Stimulated activated CD4-positive, alpha-beta T cell treated with anti-CD3 and anti-CD28 coated beads, Interleukin-12 subunit alpha, Interleukin-12 subunit beta, amount 100 ng/mL, for 24 hours (primary cell): ENCODE results near the gene SYTL5.

Experiments used
- DNase-seq, 2 experiments: peaks; one replicate each; pipeline ENCODE4 v3.0.0-alpha.2; 2020; ENCODE audit warnings: low read depth in 2 of 2

Gene SYTL5

DNA sequence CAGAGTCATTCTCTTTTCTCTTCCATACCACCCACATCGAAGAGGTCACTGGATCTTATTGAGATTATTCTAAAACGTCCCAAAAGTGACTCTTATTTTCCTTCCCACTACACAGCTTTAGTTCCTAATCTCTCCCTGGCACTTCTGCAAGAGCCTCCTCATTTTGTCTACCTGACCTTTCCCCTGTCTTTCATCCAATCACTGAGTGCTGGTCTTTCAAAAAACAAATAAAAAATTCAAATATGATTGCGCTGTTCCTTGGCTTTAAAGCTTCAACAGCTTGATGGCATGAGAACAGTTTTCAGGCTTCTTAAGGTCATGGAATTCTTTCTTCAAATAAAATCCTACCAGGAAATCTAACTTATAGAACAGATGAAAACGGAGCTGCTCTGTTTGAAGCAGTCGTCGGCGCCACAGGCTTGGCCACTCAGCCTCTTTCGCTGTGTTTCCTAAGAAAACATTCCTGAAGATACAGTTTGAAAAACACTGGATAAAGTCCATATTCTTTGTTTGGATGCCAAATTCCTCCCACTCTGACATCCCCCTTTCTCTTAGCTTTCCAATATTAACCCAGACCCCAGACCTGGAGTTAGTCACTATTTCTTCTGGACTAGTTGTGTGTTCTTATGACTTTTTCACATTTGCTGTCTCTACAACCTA lies 12.5 kb downstream of the SYTL5 start:
- no peak for DNase-seq

DNA sequence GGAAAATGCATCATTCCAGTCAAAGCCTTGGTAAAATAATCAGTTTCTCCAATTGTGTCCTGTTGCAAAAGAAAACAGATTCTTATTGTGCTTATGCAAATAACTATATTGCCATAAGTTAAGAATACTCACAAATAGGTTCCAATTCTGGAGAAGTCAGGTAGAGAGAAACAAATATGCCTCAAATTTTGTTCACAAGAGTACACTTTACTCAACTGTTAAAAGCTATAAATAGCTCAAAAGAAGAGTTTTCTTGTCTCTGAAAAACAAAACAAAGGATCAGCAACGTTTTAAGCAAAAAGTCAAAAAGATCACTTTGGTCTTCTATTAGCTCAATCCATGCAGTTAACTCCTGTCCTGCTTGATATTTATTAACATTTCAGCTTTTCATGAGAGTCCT lies 21.9 kb downstream of the SYTL5 start:
- DNase-seq: no peak

DNA sequence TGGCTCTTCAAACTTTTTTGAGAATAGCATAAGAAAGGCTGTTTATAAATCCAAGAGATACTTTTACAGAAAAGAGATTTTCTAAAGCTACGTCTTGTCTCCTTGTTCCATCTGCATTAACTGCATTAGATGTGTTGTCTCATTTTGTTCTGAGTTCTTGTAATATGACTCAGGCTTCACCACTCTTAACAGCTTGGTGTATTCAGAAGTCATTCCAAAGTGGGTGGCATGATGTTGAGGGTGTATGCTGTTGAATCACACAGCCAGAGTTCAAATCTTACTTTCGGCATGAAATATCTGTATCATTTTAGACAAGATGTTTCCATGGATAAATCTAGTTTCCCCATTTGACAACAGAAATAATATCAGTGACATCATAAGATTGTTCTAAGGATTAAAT lies 30.1 kb downstream of the SYTL5 start:
- DNase-seq: no peak

DNA sequence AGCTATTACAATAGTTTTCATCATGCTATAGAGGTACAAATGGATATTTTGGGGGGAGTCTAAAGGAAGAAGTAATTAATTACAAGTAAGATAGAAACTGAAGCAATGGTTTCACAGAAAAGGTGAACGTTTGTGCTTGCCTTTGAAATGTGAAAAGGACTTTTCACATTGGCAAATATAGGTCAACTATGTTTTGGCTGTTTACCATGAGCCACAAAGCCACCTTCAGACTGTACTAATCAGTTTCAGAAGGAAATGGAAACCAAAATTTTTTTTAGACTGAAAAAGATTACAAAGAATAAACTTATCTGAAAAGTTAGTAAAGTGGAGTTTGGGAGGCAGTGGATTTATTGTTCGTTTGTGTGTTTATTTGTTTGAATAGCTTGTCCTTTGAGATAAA lies 32.1 kb downstream of the SYTL5 start:
- no peak for DNase-seq

DNA sequence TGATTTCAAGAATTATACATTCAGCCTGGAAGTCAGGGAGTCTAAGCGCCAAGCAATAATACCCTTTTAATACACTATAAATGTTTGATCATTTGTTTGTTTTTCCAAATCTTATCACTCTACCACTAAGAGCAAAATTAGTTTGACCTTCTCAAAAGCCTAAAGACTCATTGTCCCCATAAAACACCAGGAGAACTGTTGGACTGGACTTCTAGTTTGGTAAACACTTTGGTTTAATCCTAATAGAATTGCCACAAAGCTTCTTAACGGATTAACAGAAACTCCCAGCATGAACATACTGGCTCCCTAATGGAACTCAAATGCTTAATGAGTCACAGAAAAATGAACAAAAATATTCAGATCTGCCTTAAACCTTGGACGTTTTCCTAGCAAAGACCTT lies 34.9 kb downstream of the SYTL5 start:
- no peak for DNase-seq

DNA sequence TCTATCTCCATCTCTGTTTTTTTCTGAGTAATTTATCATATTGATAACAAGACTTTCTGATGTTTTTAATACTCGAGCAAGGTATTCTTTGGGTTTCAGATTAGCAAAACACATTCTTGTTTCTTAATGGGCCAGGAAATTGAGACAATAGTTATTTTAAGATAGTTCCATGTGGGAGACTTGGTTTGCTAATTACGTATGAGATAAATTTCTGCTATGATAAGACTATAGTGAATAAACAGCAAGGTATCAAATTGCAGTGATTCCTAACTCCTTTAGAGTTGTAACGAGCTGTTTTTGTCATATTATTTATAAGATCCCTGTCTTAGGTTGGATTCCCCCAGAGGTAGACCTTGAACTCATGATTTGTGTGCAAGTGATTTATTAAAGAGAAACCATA lies 38.3 kb downstream of the SYTL5 start:
- DNase-seq: no peak

DNA sequence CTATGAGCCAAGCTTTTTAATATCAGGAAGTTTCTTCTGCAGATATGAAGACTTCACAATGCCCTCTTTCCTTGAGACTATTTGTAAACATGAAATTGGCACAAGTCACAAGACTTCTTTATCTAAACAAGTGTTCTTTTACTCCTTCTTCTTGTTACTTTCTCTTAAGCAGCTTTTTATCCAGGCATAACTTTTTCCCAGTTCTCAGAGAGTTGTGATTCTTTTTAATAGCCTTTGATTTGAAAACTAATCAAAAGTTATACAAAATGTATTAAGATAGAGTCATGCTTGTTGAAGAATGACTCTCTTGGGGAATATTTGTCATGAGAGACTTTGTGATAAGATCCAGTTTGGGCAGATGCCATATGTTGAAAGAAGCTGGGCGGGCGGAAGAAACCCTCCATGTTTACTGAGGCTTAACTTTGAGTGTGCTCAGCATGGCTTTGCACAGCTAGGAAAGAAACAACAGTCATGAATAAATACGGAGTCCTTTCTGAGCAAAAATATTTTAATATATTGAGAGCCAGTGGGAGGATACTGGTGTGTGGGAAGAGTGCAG lies 39.3 kb downstream of the SYTL5 start:
- DNase-seq: no peak

DNA sequence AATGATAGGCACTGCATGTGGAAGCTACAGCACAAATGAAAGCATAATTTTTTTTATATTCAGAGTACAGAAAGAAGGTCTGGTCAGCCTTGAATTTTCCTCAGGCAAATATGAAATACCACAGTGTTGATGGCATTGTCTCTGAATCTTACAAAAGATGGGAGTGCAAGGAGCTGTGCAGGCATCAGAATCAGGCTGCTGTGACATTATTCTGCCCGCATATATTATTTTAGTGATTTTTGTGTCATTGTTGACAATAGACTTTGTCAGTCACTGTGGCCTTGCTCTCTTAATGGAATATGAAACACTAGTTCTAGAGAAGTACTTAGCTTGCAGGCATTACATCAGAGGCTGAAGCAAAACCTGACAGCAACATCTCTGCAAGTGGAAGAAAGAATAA lies 42.5 kb downstream of the SYTL5 start:
- no peak for DNase-seq

DNA sequence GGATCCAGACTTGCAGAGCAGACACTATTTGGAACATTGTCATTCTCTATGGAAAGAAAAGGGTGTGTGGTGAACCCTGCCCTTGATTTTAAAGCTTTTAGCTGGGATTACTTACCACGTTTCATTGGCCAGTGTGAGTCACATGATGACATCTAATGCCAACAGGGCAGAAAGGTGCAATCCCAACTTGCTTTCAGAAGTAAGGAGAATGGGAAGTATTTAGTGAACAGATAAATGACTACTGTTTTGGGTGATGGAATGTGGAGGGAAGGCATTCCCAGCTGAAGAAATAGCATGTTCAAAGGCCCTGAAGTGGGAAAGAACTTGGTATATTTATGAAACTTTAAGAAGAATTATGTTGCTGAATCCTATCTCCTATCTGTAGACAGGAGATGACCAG lies 44.5 kb downstream of the SYTL5 start:
- DNase-seq: no peak

DNA sequence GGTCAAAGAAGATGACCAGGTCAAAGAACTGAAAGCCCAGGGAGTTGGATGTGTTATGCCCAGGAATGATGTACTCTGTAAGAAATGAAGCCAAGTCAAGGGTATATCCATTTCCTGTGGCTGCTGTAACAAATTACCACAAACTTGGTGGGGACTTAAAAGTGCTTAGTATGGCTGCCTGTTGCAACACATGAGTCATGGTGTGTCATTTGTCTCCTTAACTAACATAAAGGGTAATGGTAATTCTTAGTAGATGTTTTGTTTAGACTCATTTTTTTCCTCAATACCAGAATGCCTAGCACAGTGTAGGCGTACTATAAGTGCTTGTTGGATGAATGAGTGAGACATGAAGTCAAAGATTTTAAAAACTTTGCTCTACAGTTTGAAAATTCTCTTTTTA lies 45.7 kb downstream of the SYTL5 start:
- no peak for DNase-seq

DNA sequence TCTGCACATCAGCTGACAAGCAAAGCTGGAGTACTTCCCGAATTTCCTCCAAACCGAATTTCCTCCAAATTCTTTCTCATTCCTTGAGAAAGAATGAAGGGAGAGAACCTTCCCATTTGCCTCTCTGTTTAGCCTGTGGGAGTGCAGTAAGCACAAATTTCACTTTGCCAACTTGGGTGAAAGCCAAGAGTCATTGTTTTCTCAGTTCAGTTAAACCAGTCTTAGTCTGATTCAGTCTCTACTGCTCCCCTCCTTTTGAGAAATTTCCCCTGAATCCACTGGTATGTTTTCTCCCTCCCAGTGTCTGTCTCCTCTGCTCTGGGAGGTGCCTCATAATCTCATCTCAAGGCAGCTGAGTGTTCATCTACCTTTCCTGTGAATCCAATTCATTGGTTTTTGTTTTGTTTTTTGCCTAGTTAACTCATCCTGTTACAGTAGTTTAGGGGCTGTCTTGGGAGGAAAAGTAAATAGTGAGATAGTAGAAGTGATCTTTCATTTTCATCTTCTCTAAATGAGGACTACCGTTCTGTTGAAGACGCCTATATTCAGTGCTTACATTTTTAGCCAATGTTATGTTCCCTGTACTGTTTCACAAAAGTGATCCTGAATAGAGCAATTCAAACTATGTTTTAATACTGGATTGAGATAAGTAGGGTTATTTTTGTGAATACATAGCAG lies 49.0 kb downstream of the SYTL5 start:
- DNase-seq: no peak

DNA sequence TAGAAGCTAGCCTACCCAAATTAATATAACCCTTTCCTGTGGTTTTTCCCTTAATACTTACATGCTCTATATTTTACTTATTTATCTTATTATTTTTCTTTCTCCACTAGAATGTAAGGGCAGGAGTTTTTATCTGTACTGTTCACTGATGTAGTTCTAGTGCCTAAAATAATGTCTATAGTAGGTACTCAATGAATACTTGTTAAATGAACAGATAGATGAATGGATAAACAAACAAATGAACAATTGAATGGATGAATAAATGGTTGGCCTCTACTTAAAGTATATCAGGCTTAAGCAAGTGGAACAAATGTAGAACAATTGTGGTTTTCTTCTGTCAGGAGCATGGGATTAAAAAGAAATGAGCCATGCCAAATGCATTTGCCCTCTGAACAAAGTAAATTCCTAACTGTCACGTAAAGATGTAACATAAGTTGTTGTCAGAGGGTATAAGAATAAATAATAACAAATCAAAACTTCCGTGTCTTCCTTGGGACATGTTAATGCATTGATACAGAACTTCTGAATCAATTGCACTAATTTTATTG lies 54.1 kb downstream of the SYTL5 start:
- no peak for DNase-seq

DNA sequence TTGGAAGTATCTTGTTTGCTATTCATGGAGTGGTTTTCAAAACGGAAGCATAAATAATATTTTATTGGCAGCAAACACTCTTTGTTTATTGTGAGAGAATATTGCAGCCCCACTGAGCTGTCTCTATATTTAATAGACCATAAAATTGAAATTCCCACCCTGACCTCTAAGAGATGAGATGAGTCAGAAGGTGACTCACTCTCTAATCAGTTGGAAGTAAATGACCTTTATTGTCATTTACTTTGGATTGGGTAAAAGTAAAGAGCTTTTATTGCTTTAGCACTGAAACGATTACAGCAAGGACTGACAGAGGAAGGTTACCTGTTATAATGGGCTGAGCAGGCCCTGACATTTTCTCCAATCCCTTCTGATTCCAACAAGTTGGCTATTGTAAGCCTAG lies 55.0 kb downstream of the SYTL5 start:
- no peak for DNase-seq

DNA sequence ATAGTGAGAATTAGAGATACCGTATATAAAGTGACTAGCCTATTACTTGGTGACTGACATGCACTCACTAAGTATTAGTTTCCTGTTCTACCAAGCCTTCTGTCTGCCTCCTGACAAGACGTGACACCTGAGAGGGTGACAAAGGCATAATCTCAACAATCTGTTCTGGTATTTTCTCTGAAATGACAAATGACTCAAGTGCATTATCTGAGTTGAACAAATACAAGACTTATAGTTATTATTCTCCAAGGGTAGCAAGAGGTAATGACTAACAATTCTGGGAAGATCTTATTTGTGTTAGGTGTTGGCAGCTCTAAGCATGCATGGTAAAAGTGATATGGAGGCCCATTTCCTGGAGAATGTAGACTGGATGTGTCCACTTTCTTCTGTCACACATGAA lies 60.6 kb downstream of the SYTL5 start:
- no peak for DNase-seq

DNA sequence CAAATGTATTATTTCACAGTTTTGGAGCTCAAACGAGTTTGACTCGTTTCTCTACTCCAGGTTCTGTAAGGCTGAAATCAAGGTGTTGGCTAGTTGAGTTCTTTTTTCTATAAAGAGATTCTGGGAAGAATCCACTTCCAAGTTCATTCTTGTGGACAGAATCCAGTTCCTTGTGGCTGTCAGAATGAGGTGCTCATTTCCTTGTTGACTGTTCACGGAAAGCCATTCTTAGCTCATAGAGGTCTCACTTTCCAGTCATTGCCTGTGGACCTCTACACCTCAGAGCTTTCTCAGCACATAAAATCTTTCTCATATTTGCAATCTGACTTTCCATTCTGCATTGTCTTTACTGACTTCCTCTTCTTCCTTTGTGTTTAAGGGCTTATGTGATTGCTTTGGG lies 62.9 kb downstream of the SYTL5 start:
- DNase-seq: no peak

DNA sequence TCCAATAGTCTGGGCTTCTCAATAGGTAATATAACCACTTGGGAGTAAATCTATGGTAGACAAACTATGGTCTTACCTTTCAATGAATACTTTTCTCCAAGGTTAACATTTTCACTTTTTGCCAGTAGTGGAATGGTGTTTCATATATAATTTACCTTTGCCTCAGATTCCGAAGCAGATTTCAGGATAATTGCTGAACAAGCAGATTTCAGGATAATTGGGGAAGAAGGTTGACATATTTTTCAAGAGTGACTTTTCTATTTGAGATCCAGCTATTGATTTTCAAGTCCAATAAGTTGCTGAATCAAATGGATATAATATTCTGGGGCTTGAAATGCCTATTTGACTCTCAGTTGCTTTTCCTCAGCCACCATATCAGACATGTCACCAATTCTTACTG lies 63.6 kb downstream of the SYTL5 start:
- DNase-seq: no peak

DNA sequence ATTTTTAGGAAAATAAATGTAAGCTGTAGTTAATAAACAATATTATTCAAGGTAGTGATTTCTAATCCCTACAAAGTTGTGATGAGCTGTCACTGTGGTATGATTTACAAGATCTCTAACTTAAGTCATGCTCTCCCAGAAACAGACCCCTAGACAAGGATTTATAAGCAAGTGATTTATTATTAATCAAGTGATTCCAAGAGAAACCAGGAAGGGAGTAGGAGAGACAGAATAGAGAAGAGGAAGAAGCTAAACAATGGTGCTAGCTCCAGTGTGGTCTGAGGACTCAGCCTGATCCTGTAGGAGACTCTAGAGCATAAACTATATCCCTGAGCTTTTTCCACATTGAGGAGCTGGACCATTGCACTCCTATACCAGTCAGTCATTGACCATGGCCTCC lies 73.1 kb downstream of the SYTL5 start:
- DNase-seq: no peak

DNA sequence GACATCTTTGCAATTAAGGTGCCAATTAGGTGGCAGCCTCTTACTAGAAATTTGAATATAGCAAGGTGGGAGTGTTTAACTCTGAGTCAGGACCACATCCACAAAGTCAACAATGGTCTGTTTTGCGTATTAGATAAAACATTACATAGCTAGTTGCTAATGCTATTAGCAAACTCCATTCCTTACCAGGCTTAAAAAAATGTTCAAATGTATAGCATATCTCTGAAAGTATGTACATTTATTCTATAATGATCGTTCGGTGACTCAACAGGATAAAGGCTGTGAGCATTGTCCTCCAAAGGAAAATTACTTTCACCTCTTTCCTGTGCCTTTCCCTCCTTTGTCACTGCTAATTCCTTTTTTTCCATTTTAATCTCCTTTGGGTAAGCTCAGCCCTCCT lies 74.5 kb downstream of the SYTL5 start:
- DNase-seq: no peak

DNA sequence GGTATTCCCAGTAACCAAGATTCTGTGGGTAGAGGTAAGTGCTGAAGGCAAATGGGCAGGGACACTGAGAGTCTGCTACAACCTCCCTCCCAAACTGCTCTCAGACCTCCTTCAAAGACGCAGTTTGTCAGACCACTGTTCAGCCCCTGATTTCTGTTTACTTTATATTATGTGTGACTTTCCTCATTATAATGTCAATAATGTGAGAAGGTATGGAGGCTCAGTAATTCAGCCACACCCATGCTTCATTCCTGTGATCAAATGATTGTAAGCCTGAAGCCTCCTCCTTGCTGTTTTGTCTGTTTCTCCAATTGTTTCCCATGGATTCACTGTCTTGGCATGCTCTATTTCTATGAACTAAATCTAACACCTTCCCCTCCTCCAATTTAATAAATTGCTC lies 75.6 kb downstream of the SYTL5 start:
- no peak for DNase-seq

DNA sequence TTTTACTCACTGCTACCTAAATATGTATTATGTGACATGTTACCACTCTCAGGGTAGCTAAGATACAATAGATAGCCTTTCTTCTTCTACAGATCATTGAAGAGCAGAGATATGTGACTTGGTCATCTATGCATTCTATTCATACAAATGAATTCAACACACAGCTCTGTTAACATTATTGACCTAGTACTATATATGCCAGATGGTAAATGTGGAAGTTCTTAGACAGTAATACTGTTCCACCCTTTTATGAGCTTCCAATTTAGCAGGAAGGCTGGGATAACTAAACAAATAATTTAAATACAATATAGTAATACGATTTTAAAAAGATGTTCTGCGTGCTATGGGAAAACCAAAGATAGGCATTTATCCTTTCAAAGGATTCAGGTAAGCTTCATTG lies 76.0 kb downstream of the SYTL5 start:
- DNase-seq: no peak

DNA sequence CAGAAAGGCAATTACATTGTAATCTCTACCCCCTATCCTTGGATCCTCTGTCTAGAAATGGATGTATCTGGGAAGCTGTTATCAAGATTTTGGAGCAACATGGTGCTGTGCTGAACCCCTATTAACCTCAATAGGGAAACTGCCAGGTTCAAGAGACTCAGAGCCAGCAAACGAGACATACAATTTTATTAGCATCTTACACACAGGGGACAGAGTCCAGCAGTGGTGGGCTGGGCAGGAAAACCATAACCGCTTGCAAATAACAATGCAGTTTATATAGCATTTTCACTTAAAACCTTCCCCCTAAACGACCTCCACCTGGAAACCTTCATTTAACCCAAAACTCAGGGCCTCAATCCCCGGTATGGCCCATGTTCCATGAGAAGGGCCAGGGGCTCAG lies 79.5 kb downstream of the SYTL5 start:
- DNase-seq: no peak

DNA sequence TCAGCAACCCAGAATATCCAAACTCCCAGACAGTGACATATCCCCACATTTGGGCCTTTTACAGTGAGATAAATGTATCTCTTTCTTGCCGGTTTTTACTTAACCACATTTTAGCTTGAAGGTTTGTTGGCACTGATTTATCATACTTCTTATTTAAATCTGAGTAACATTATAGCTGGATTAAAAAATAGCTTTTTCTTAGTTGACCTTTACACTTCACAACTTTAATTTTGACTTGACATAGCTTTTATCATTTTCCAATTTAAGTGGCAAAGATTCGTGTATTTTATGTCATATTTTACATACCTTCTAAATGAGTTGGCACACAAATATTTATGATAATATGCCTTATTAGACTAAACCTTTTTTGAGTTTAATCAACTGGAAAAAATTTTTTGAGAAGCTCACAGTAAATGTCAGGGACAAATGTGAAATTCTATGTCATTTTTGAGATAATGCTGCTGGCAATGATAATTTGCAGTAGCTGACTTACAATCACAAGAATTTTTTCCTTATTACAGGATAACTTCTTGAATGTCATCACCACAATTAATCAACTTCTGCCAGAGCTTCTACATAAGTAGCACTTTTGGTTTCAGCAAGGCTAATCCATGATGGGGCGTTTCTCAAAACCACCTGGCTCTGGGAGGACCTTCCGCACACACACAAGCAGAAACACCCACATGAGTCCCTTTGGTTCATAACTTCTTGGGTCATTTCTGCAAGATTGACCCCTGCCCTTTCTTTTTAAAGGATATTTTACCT lies 80.3 kb downstream of the SYTL5 start:
- DNase-seq: no peak

DNA sequence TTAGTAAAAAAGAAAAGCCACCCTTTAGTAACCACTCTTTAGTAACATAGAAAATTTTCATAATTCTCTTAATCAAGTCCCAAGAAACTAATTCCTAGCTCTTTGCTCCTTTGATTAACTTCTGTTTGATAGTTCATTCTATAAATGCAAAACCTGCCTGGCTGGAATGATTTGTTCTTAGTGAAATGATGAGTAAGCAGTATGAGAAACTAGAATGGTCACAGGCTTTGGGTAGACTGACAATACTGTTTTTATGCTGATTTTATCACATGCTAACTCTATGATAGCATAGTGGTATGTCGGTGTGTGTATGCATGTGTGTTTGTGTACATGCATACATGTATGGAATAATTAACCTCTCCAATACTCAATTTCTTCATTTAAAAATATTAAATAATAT lies 81.2 kb downstream of the SYTL5 start:
- DNase-seq: no peak
